ENCODE measurements around the gene VASN.

DNA sequence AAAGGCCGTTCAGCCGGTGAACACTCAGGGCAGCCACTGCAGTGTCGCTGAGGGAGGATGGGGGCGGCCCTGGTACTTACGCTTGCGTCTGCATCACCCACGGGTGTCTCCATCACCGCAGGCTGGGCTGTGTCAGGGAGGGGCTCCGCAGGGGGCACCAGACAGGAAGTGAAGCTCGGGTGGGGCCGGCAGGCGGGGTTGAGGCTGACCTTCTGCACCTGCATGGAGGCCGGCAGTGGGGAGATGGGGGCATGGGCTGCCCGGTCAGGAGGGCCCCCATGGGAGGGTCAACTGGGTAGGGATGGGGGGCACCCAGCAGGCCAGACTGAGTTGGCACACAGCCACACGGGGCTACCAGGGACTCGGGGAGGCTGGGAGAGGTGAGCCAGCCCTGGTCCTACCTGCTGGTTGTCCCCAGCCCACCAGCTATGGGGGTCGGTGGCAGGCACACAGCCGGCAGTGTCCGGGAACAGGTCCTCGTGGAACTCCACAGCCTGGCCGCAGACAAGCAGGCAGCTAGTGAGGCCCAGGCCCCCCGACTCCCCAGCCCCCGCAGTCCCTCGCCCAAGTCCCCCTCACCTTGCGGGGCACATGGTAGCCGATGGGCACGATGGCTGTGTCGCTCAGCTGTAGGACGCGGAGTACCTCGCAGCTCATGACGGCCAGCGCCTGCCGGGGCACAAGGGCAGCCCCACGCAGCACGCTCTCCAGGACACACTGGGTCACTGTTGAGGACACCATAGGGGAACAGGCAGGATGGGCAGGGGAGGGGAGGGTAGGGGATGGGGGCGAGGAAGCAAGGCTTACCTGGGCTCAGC lies 7.2 kb upstream of the VASN start:
- TF ChIP-seq EZH2 (IDR thresholded peaks at IDR 0.05) (no peak), EZH2phosphoT487 (IDR thresholded peaks at IDR 0.05) (no peak)

All from neural progenitor cell (in vitro differentiated cells).